Measurements from ENCODE around the gene TBCK. TPM values are rescaled to one million over a fixed set of nuclear protein-coding genes. Genes with fewer than 3 reads are reported as not detected.

TBCK gene
- total RNA-seq, 1 donor from 2014 or later: 47.6 TPM

- Mint-ChIP-seq H3K27ac (ENCODE audit: unreplicated experiment) (no peak overlapping the region), H3K9me3 (no peaks in the 10 kb centered on the region), H3K36me3 (ENCODE audit: low read depth) (peaks cover 4% of the 10 kb centered on the region), H3K4me1 (no peaks in the 10 kb centered on the region), H3K27me3 (ENCODE audit: low read depth) (no peaks in the 10 kb centered on the region), H3K4me3 (no peak overlapping the region)
- no peak for TF ChIP-seq CTCF (conservative IDR thresholded peaks at IDR 0.05)
- DNase-seq (ENCODE audit: low read depth, low spot score): no peak
These were observed 26.3 kb downstream of the TBCK start for GRCh38 chr4:106289737-106290136.

GRCh38 chr4:106287353-106287969 lies 28.5 kb downstream of the TBCK start:
- H3K9me3 Mint-ChIP-seq: no peaks in the 10 kb centered on the region
- peaks cover 6% of the 10 kb centered on the region for H3K36me3 Mint-ChIP-seq (ENCODE audit: low read depth)
- DNase-seq (ENCODE audit: low read depth, low spot score): no peak
- H3K27me3 Mint-ChIP-seq (ENCODE audit: low read depth): no peaks in the 10 kb centered on the region
- TF ChIP-seq CTCF (conservative IDR thresholded peaks at IDR 0.05): no peak
- no peak overlapping the region for H3K4me3 Mint-ChIP-seq
- no peaks in the 10 kb centered on the region for H3K4me1 Mint-ChIP-seq
- no peak overlapping the region for H3K27ac Mint-ChIP-seq (ENCODE audit: unreplicated experiment)

GRCh38 chr4:106286611-106287010 lies 29.4 kb downstream of the TBCK start:
- H3K36me3 Mint-ChIP-seq (ENCODE audit: low read depth): peaks cover 15% of the 10 kb centered on the region
- H3K9me3 Mint-ChIP-seq: peaks cover 4% of the 10 kb centered on the region
- no peaks in the 10 kb centered on the region for H3K27me3 Mint-ChIP-seq (ENCODE audit: low read depth)
- H3K27ac Mint-ChIP-seq (ENCODE audit: unreplicated experiment): no peak overlapping the region
- H3K4me3 Mint-ChIP-seq: no peak overlapping the region
- H3K4me1 Mint-ChIP-seq: no peaks in the 10 kb centered on the region
- TF ChIP-seq CTCF (conservative IDR thresholded peaks at IDR 0.05): no peak
- DNase-seq (ENCODE audit: low read depth, low spot score): no peak

- TF ChIP-seq CTCF (conservative IDR thresholded peaks at IDR 0.05): no peak
- no peaks in the 10 kb centered on the region for H3K27me3 Mint-ChIP-seq (ENCODE audit: low read depth)
These were observed 31.8 kb downstream of the TBCK start for GRCh38 chr4:106284227-106284626.

GRCh38 chr4:106277140-106277675 lies 38.8 kb downstream of the TBCK start:
- no peak for TF ChIP-seq CTCF (conservative IDR thresholded peaks at IDR 0.05)
- Mint-ChIP-seq H3K4me3 (no peak overlapping the region), H3K27me3 (ENCODE audit: low read depth) (no peaks in the 10 kb centered on the region), H3K36me3 (ENCODE audit: low read depth) (peaks cover 23% of the 10 kb centered on the region), H3K27ac (ENCODE audit: unreplicated experiment) (no peak overlapping the region), H3K4me1 (no peaks in the 10 kb centered on the region), H3K9me3 (peaks cover 10% of the 10 kb centered on the region)
- DNase-seq (ENCODE audit: low read depth, low spot score): no peak

More at GRCh38 chr4:106284227-106284626, 31.8 kb downstream of the TBCK start:
- no peaks in the 10 kb centered on the region for H3K4me1 Mint-ChIP-seq
- no peak for DNase-seq (ENCODE audit: low read depth, low spot score)
- no peak overlapping the region for H3K27ac Mint-ChIP-seq (ENCODE audit: unreplicated experiment)
- no peak overlapping the region for H3K4me3 Mint-ChIP-seq
- H3K9me3 Mint-ChIP-seq: peaks cover 8% of the 10 kb centered on the region
- peaks cover 24% of the 10 kb centered on the region for H3K36me3 Mint-ChIP-seq (ENCODE audit: low read depth)

Data from neural crest cell (in vitro differentiated cells).